H1 (cell line): ENCODE results near the gene COPS9. TPM values are rescaled to one million over a fixed set of nuclear protein-coding genes. Genes with fewer than 3 reads are reported as not detected.
A peak's percentile ranks its signal among the peaks of the same experiment; 100 is the strongest.

Experiments
- CTCF ChIA-PET: fragments of 300-600 bp; sonication (Branson Sonifier 250); formaldehyde crosslinking; loops from one replicate; lab custom pipeline; 2021; ENCODE audit not compliant: partially characterized antibody; lab: Charles Lee
- POLR2A ChIA-PET: fragments of 300-600 bp; sonication (Branson Sonifier 250); formaldehyde crosslinking; loops from one replicate; lab custom pipeline; 2021; ENCODE audit warnings: inconsistent platforms; ENCODE audit not compliant: partially characterized antibody; lab: Charles Lee
- DNase-seq, 2 experiments: peaks; one replicate each; pipeline versions ENCODE4 v3.0.0 to v3.0.0-alpha.2; 2010 to 2022; ENCODE audit warnings: low spot score in 2 of 2, low read depth in 1 of 2, mixed read lengths in 1 of 2
- FAIRE-seq: peaks from 2 replicates; lab custom pipeline; 2011; peaks lifted over from hg19 to GRCh38; lab: Jason Lieb, UNC
- H2AFZ ChIP-seq: 2 replicates; pipeline ENCODE4 v1.8.1; 2012; ENCODE audit warnings: low read length, inconsistent platforms
- H2AK5ac ChIP-seq: 2 replicates; pipeline ENCODE4 v1.6.1; 2013; ENCODE audit warnings: low read depth, low read length
- H2BK120ac ChIP-seq: replicated peaks from 2 replicates; pipeline ENCODE3; 2013; ENCODE audit warnings: low read depth, low read length, inconsistent platforms
- H2BK12ac ChIP-seq: 2 replicates; pipeline ENCODE4 v1.6.1; 2013; ENCODE audit warnings: low read depth, low read length
- H2BK15ac ChIP-seq: 2 replicates; pipeline ENCODE4 v1.6.1; 2013; ENCODE audit warnings: low read length
- H2BK20ac ChIP-seq: 2 replicates; pipeline ENCODE4 v1.6.1; 2013; ENCODE audit warnings: low read length
- H2BK5ac ChIP-seq: 2 replicates; pipeline ENCODE4 v1.6.1; 2013; ENCODE audit warnings: low read depth, low read length
- H3K14ac ChIP-seq: 2 replicates; pipeline ENCODE4 v1.6.1; 2013; ENCODE audit warnings: inconsistent platforms; ENCODE audit not compliant: insufficient read length
- H3K18ac ChIP-seq: 2 replicates; pipeline ENCODE4 v1.6.1; 2013; ENCODE audit warnings: low read length; ENCODE audit errors: extremely low read depth
- H3K23ac ChIP-seq: 2 replicates; pipeline ENCODE4 v1.6.1; 2013; ENCODE audit warnings: inconsistent platforms; ENCODE audit not compliant: insufficient read length
- H3K23me2 ChIP-seq: 2 replicates; pipeline ENCODE4 v1.6.1; 2013; ENCODE audit warnings: low read depth, low read length
- H3K27ac ChIP-seq: 2 replicates; pipeline ENCODE4 v1.6.1; 2011; ENCODE audit warnings: low read depth, low read length, inconsistent platforms
- H3K27me3 ChIP-seq, 4 experiments: replicated peaks in 1 of 4; 1 replicate in 1 of 4; 2 replicates in 3 of 4; pipeline versions ENCODE4 v1.6.1 to v1.8.1; 2011 to 2013; ENCODE audit warnings: low read length in 3 of 4, mild to moderate bottlenecking in 3 of 4, inconsistent platforms in 2 of 4, mixed read lengths in 2 of 4, moderate library complexity in 1 of 4; ENCODE audit not compliant: control insufficient read depth in 3 of 4, insufficient read depth in 3 of 4; ENCODE audit errors: extremely low read depth in 1 of 4
- H3K36me3 ChIP-seq, 4 experiments: 2 replicates each; pipeline versions ENCODE4 v1.6.1 to v1.8.1; 2011 to 2013; ENCODE audit warnings: mild to moderate bottlenecking in 4 of 4, low read length in 3 of 4, moderate library complexity in 2 of 4, control low read depth in 1 of 4, inconsistent platforms in 1 of 4; ENCODE audit not compliant: insufficient read depth in 4 of 4, control insufficient read depth in 2 of 4
- H3K4ac ChIP-seq: replicated peaks from 2 replicates; pipeline ENCODE3; 2013; ENCODE audit warnings: low read length, low read depth, mixed read lengths, inconsistent platforms; ENCODE audit not compliant: insufficient read length
- H3K4me1 ChIP-seq, 4 experiments: replicated peaks in 1 of 4; 1 replicate in 1 of 4; 2 replicates in 3 of 4; pipeline versions ENCODE4 v1.6.1 to v1.8.1; 2011 to 2013; ENCODE audit warnings: low read length in 3 of 4, inconsistent platforms in 2 of 4, mixed read lengths in 1 of 4; ENCODE audit not compliant: insufficient read depth in 4 of 4, control insufficient read depth in 3 of 4
- H3K4me2 ChIP-seq, 2 experiments: 2 replicates each; pipeline versions ENCODE4 v1.6.1 to v1.8.1; 2011 to 2013; ENCODE audit warnings: low read depth in 2 of 2, low read length in 2 of 2, control low read depth in 1 of 2, inconsistent platforms in 1 of 2, mild to moderate bottlenecking in 1 of 2; ENCODE audit not compliant: insufficient read depth in 1 of 2
- H3K4me3 ChIP-seq, 4 experiments: fragments of 200-600, 300-600 bp in 1 of 4; sonication (generic), shearing (Covaris generic), sonication (Bioruptor Twin) in 1 of 4; 2 replicates each; pipeline versions ENCODE4 v1.5.1 to v1.8.1; 2011 to 2016; ENCODE audit warnings: low read length in 4 of 4, low read depth in 3 of 4, control low read depth in 2 of 4, inconsistent platforms in 2 of 4, mild to moderate bottlenecking in 2 of 4, mixed read lengths in 1 of 4, moderate library complexity in 1 of 4; ENCODE audit not compliant: insufficient read depth in 2 of 4; ENCODE audit errors: extremely low read depth in 1 of 4
- H3K56ac ChIP-seq: replicated peaks from 2 replicates; pipeline ENCODE3; 2013; ENCODE audit warnings: low read depth, mild to moderate bottlenecking, mixed read lengths, low read length, inconsistent platforms; ENCODE audit not compliant: insufficient read length
- H3K79me1 ChIP-seq: 2 replicates; pipeline ENCODE4 v1.6.1; 2013; ENCODE audit warnings: low read depth, low read length, control low read depth
- H3K79me2 ChIP-seq, 2 experiments: 2 replicates each; pipeline versions ENCODE4 v1.6.1 to v1.8.1; 2012 to 2013; ENCODE audit warnings: low read length in 2 of 2, mild to moderate bottlenecking in 2 of 2, inconsistent platforms in 1 of 2; ENCODE audit not compliant: insufficient read depth in 2 of 2, control insufficient read depth in 1 of 2
- H3K9ac ChIP-seq, 4 experiments: replicated peaks in 1 of 4; 1 replicate in 1 of 4; 2 replicates in 3 of 4; pipeline versions ENCODE4 v1.6.1 to v1.8.1; 2011 to 2013; ENCODE audit warnings: low read depth in 3 of 4, low read length in 3 of 4, control low read depth in 2 of 4, mild to moderate bottlenecking in 2 of 4, moderate library complexity in 2 of 4, inconsistent platforms in 1 of 4; ENCODE audit errors: extremely low read depth in 1 of 4
- H3K9me3 ChIP-seq, 2 experiments: 2 replicates each; pipeline versions ENCODE4 v1.6.1 to v1.8.1; 2012 to 2013; ENCODE audit warnings: mild to moderate bottlenecking in 2 of 2, moderate library complexity in 2 of 2, control low read depth in 1 of 2, inconsistent platforms in 1 of 2, low read depth in 1 of 2, low read length in 1 of 2, mixed read lengths in 1 of 2; ENCODE audit not compliant: insufficient read depth in 2 of 2
- H4K20me1 ChIP-seq, 2 experiments: replicated peaks in 1 of 2; 2 replicates each; pipeline versions ENCODE3 to v1.8.1; 2011 to 2013; ENCODE audit warnings: inconsistent platforms in 2 of 2, low read length in 2 of 2, mild to moderate bottlenecking in 1 of 2; ENCODE audit not compliant: insufficient read depth in 2 of 2, control insufficient read depth in 1 of 2
- H4K5ac ChIP-seq: 2 replicates; pipeline ENCODE4 v1.6.1; 2013; ENCODE audit warnings: low read length, low read depth, mixed read lengths, inconsistent platforms; ENCODE audit not compliant: insufficient read length
- H4K8ac ChIP-seq: 2 replicates; pipeline ENCODE4 v1.8.0; 2013; ENCODE audit warnings: mild to moderate bottlenecking, moderate library complexity, low read length, inconsistent platforms; ENCODE audit not compliant: insufficient read depth; ENCODE audit errors: extremely low read depth
- H4K91ac ChIP-seq: replicated peaks from 2 replicates; pipeline ENCODE3; 2013; ENCODE audit warnings: low read length, mixed read lengths, inconsistent platforms; ENCODE audit not compliant: insufficient read length
- ASH2L ChIP-seq: fragments of 200-600, 300-600 bp; sonication (generic); IDR thresholded peaks from one replicate; pipeline ENCODE4 v1.7.1; 2017; ENCODE audit warnings: low read length
- ATF2 ChIP-seq: IDR thresholded peaks from 2 replicates; pipeline ENCODE4 v1.6.1; 2012; ENCODE audit warnings: low read length, inconsistent platforms
- ATF3 ChIP-seq: IDR thresholded peaks from 2 replicates; pipeline ENCODE4 v1.6.1; 2011; ENCODE audit warnings: low read depth, mild to moderate bottlenecking, low read length; ENCODE audit not compliant: insufficient read depth
- EGR1 ChIP-seq: IDR thresholded peaks from 2 replicates; pipeline ENCODE4 v1.6.1; 2011; ENCODE audit warnings: low read depth, low read length, borderline replicate concordance
- EZH2 ChIP-seq: fragments of 200-600 bp; sonication (generic); IDR thresholded peaks from 2 replicates; pipeline ENCODE4 v1.7.1; 2012; ENCODE audit warnings: low read depth, mild to moderate bottlenecking, moderate library complexity, low read length, inconsistent platforms; ENCODE audit not compliant: severe bottlenecking
- GTF2F1 ChIP-seq: IDR thresholded peaks from 2 replicates; pipeline ENCODE4 v1.6.1; 2012; ENCODE audit warnings: low read depth, low read length, improper control_type of control experiment, borderline replicate concordance
- JUN ChIP-seq: IDR thresholded peaks from 2 replicates; pipeline ENCODE4 v1.6.1; 2011; ENCODE audit warnings: low read depth, mild to moderate bottlenecking, improper control_type of control experiment, low read length
- MAX ChIP-seq: IDR thresholded peaks from 2 replicates; pipeline ENCODE4 v1.6.1; 2012; ENCODE audit warnings: inconsistent platforms
- SIRT6 ChIP-seq: IDR thresholded peaks from one replicate; pipeline ENCODE4 v1.7.1; 2012; ENCODE audit warnings: low read length, inconsistent platforms
- TBP ChIP-seq: IDR thresholded peaks from 2 replicates; pipeline ENCODE4 v1.6.1; 2011; ENCODE audit warnings: low read depth, low read length, improper control_type of control experiment
- WGBS, 2 experiments: shearing (Covaris generic) in 1 of 2; methylation state at CpG; one replicate each; pipeline versions ENCODE4 v1.1.6 to v1.1.7; 2013 to 2015; ENCODE audit warnings: low lambda C conversion rate in 2 of 2, mixed read lengths in 2 of 2, inconsistent platforms in 1 of 2, low coverage in 1 of 2, missing lambda C conversion rate in 1 of 2; ENCODE audit not compliant: insufficient replicate concordance in 2 of 2, insufficient coverage in 1 of 2, insufficient read length in 1 of 2; ENCODE audit errors: extremely low coverage in 1 of 2, missing lambda C conversion rate in 1 of 2; 5-methylcytosine and 5-hydroxymethylcytosine counted together
- polyA plus RNA-seq, 7 experiments: library from polyadenylated mRNA; depleted of rRNA in 3 of 7; stranded (reverse) in 5 of 7; unstranded in 2 of 7; fragments of >200 nt in 5 of 7; fragments of 200-250 nt in 2 of 7; gene quantifications; 1 replicate in 5 of 7; 2 replicates in 1 of 7; 4 replicates in 1 of 7; pipeline versions ENCODE4 v1.2.1 to v1.2.3, GENCODE V29; 2011 to 2013; ENCODE audit warnings: missing spikeins in 2 of 7, mixed read lengths in 2 of 7
- total RNA-seq: library from RNA; stranded (reverse); fragmentation: NEBNext Ultra II Directional; extraction: Animal tissue kit (Norgen Biotek cat#: 25700); gene quantifications from 2 replicates; pipeline ENCODE4 v1.2.1, GENCODE V29; 2021

Gene COPS9
- total and polyA plus RNA-seq, 2 of the 8 experiments (the other 6 are each of a cell fraction or from before 2014, with no cell fraction given), result 154 to 234 TPM

GRCh38 chr2:240144649-240145261, 8.7 kb upstream of the COPS9 start:
- ChIA-PET POLR2A (interaction anchor here (0.7 kb wide), 1 partner anchor 15 kb away, joined by 3 read pairs; no protein-coding TSS in a partner anchor), CTCF (interaction anchor here (0.6 to 3.4 kb wide), 11 partner anchors 15 to 1002 kb away, joined by 3 to 23 read pairs (median 3); no protein-coding TSS in a partner anchor)
- no peak overlapping the region for H2BK20ac ChIP-seq
- no peaks in the 10 kb centered on the region for H3K79me1 ChIP-seq
- H3K4me1 ChIP-seq, result peaks cover 0 to 8% (median 5%) of the 10 kb centered on the region in 4 experiments; a peak in 5 of 7 replicates
- 88% methylated on average over 8 of the region's 20 CpGs; no CpG with 5 or more reads in 1 of the 2 experiments for WGBS, 2 experiments
- H4K5ac ChIP-seq, result no peak overlapping the region
- DNase-seq (no peak), FAIRE-seq (no peak)
- no peak overlapping the region for H3K4me3 ChIP-seq
- no peak overlapping the region for H3K56ac ChIP-seq
- no peak overlapping the region for H2AK5ac ChIP-seq
- no peak overlapping the region for H3K14ac ChIP-seq
- no peak overlapping the region for H2BK120ac ChIP-seq
- H3K4me2 ChIP-seq, result no peak overlapping the region
- no peak overlapping the region for H3K4ac ChIP-seq
- no peaks in the 10 kb centered on the region for H3K36me3 ChIP-seq
- peaks cover 0 to 6% of the 10 kb centered on the region in 2 experiments; a peak in 1 of 4 replicates for H3K9me3 ChIP-seq
- H3K27me3 ChIP-seq, result no peaks in the 10 kb centered on the region
- H3K23me2 ChIP-seq, result peaks cover 9% of the 10 kb centered on the region; the same call in 1 of the 2 replicates
- no peak overlapping the region; the same call in 1 of the 2 replicates for H4K8ac ChIP-seq
- no peaks in the 10 kb centered on the region for H3K79me2 ChIP-seq
- H2BK12ac ChIP-seq, result no peak overlapping the region
- H3K9ac ChIP-seq, result no peak overlapping the region
- H4K20me1 ChIP-seq, result peaks cover 0 to 11% of the 10 kb centered on the region in 2 experiments
- no peak overlapping the region; the same call in 1 of the 2 replicates for H2BK5ac ChIP-seq
- no peak overlapping the region for H3K18ac ChIP-seq
- H3K23ac ChIP-seq, result no peak overlapping the region
- H2AFZ ChIP-seq, result peak overlapping the region; percentile 90; the same call in 1 of the 2 replicates
- H2BK15ac ChIP-seq, result no peak overlapping the region
- peak overlapping the region; percentile 54 for H4K91ac ChIP-seq
- H3K27ac ChIP-seq, result no peak overlapping the region
- no peak for TF ChIP-seq ASH2L
- TF ChIP-seq ATF2, result no peak
- no peak for TF ChIP-seq EGR1
- TF ChIP-seq SIRT6, result no peak
- TF ChIP-seq EZH2, result no peak
- no peak for TF ChIP-seq GTF2F1
- no peak for TF ChIP-seq TBP
- no peak for TF ChIP-seq ATF3
- no peak for TF ChIP-seq JUN
- no peak for TF ChIP-seq MAX
